GM12878 (cell line): ENCODE results near the gene EBLN2. TPM values are rescaled to one million over a fixed set of nuclear protein-coding genes. Genes with fewer than 3 reads are reported as not detected.

Source experiments
- LARP7 ChIP-seq: fragments of 450-650 bp; IDR thresholded peaks from 2 replicates; pipeline ENCODE4 v1.6.1; 2017; ENCODE audit warnings: mild to moderate bottlenecking
- POLR2AphosphoS2 ChIP-seq: IDR thresholded peaks from 2 replicates; pipeline ENCODE4 v1.6.1; 2011; ENCODE audit warnings: low read depth, mild to moderate bottlenecking, low read length, improper control_type of control experiment, moderate library complexity
- polyA plus RNA-seq, 11 experiments: library from polyadenylated mRNA; depleted of rRNA in 4 of 11; unstranded in 6 of 11; stranded (reverse) in 5 of 11; fragments of >200 nt; fragmentation: Nextera tagmentation in 4 of 11; fragmentation: Illumina TruSeq in 1 of 11; extraction: Ambion mirVana in 4 of 11; extraction: Trizol in 1 of 11; gene quantifications; 1 replicate in 1 of 11; 2 replicates in 10 of 11; pipeline versions ENCODE4 v1.2.1 to v1.2.3, GENCODE V29; 2011 to 2016; ENCODE audit warnings: inconsistent platforms in 2 of 11, missing spikeins in 2 of 11, low read depth in 1 of 11
- small RNA-seq: library from RNA; depleted of rRNA; stranded (forward); fragments of <200 nt; gene quantifications from one replicate; pipeline ENCODE3, GENCODE V24; 2014
- total RNA-seq, 4 experiments: library from RNA; depleted of rRNA in 3 of 4; stranded (reverse); fragments of >200 nt in 3 of 4; fragmentation: Illumina TruSeq in 1 of 4; extraction: Trizol in 1 of 4; gene quantifications; 2 replicates each; pipeline versions ENCODE4 v1.2.1 to v1.2.3, GENCODE V29; 2013 to 2021
- TF ChIP-seq, protein P1 (sequence below): fragments of 450-650 bp; formaldehyde crosslinking; IDR thresholded peaks from 2 replicates; pipeline ENCODE4 v1.4.0; 2020; ENCODE audit warnings: mild to moderate bottlenecking, moderate library complexity

EBLN2 gene
- total and polyA plus RNA-seq, 10 of the 15 experiments (the other 5 are each of a cell fraction or from before 2014, with no cell fraction given) = 0.84 to 6.8 (median 3.6) TPM

DNA sequence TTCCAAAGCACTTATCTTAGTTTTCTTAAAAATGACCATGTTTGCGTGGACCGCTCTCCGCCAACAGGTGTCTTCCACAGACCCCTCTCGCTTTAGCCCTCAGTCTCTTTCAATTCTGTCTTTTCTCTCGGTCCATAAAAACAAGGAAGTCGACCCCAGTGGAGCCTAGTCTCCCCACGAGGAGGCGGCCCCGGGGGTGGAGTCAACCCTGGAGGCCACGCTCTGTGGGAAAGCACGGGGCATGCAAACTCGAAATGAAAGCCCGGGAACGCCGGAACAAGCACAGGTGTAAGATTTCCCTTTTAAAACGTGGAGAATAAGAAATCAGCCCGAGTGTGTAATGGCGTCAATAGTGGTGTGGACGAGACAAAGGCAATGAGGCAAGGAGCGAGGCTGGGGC lies 49.1 kb downstream of the EBLN2 start (continued):
- TF ChIP-seq, protein P1, sequence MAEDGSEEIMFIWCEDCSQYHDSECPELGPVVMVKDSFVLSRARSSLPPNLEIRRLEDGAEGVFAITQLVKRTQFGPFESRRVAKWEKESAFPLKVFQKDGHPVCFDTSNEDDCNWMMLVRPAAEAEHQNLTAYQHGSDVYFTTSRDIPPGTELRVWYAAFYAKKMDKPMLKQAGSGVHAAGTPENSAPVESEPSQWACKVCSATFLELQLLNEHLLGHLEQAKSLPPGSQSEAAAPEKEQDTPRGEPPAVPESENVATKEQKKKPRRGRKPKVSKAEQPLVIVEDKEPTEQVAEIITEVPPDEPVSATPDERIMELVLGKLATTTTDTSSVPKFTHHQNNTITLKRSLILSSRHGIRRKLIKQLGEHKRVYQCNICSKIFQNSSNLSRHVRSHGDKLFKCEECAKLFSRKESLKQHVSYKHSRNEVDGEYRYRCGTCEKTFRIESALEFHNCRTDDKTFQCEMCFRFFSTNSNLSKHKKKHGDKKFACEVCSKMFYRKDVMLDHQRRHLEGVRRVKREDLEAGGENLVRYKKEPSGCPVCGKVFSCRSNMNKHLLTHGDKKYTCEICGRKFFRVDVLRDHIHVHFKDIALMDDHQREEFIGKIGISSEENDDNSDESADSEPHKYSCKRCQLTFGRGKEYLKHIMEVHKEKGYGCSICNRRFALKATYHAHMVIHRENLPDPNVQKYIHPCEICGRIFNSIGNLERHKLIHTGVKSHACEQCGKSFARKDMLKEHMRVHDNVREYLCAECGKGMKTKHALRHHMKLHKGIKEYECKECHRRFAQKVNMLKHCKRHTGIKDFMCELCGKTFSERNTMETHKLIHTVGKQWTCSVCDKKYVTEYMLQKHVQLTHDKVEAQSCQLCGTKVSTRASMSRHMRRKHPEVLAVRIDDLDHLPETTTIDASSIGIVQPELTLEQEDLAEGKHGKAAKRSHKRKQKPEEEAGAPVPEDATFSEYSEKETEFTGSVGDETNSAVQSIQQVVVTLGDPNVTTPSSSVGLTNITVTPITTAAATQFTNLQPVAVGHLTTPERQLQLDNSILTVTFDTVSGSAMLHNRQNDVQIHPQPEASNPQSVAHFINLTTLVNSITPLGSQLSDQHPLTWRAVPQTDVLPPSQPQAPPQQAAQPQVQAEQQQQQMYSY (CRISPR knock-in tag) = no peak
- TF ChIP-seq POLR2AphosphoS2 (no peak), LARP7 (no peak)

Small RNA genes lying within 50 kb of the gene (small RNA-seq; reads per million reads assigned to genes)
- gene RNU2-64P (0.27 reads per million), gene RNU6-557P (not detected), gene RNU7-19P (not detected)

Other genes with a start within 250 kb of the EBLN2 start
- 25.9 and 28.1 TPM in 2 replicates for gene SHQ1, start 213.2 kb upstream of the EBLN2 start, total RNA-seq (2014; rRNA removed)
- gene SHQ1, start 213.2 kb upstream of the EBLN2 start, total RNA-seq (2014; rRNA removed; fragmentation: Illumina TruSeq; extraction: Trizol) = 23.5 and 25.9 TPM in 2 replicates
- 30.3 and 34.2 TPM in 2 replicates for gene SHQ1, start 213.2 kb upstream of the EBLN2 start, total RNA-seq (2021)
- 23.0 and 28.9 TPM in 2 replicates for gene SHQ1, start 213.2 kb upstream of the EBLN2 start, polyA plus RNA-seq (2011; rRNA removed)
- 22.8 and 23.6 TPM in 2 replicates for gene SHQ1, start 213.2 kb upstream of the EBLN2 start, polyA plus RNA-seq (2014; fragmentation: Illumina TruSeq; extraction: Trizol)
- gene SHQ1, start 213.2 kb upstream of the EBLN2 start, polyA plus RNA-seq (2014; fragmentation: Nextera tagmentation; extraction: Ambion mirVana) = 10 to 100 TPM; 12.6 to 12.8 TPM
- gene SHQ1, start 213.2 kb upstream of the EBLN2 start, polyA plus RNA-seq (2014; rRNA removed) = 18.1 and 20.2 TPM in 2 replicates
- gene SHQ1, start 213.2 kb upstream of the EBLN2 start, polyA plus RNA-seq (2016; fragmentation: Nextera tagmentation; extraction: Ambion mirVana) = 10 to 100 TPM; 46.0 to 51.7 TPM
- gene GXYLT2, start 173.6 kb upstream of the EBLN2 start, total RNA-seq (2014; rRNA removed) = 1.9 and 2.7 TPM in 2 replicates
- gene GXYLT2, start 173.6 kb upstream of the EBLN2 start, total RNA-seq (2014; rRNA removed; fragmentation: Illumina TruSeq; extraction: Trizol) = 1.4 and 2.2 TPM in 2 replicates
- gene GXYLT2, start 173.6 kb upstream of the EBLN2 start, total RNA-seq (2021) = 1.5 and 1.7 TPM in 2 replicates
- 0.27 and 0.29 TPM in 2 replicates for gene GXYLT2, start 173.6 kb upstream of the EBLN2 start, polyA plus RNA-seq (2011; rRNA removed)
- gene GXYLT2, start 173.6 kb upstream of the EBLN2 start, polyA plus RNA-seq (2014; fragmentation: Illumina TruSeq; extraction: Trizol) = 0.91 and 1.0 TPM in 2 replicates
- gene GXYLT2, start 173.6 kb upstream of the EBLN2 start, polyA plus RNA-seq (2014; fragmentation: Nextera tagmentation; extraction: Ambion mirVana) = under 1 TPM; 0.35 to 0.64 TPM
- 1.7 and 2.6 TPM in 2 replicates for gene GXYLT2, start 173.6 kb upstream of the EBLN2 start, polyA plus RNA-seq (2014; rRNA removed)
- gene GXYLT2, start 173.6 kb upstream of the EBLN2 start, polyA plus RNA-seq (2016; fragmentation: Nextera tagmentation; extraction: Ambion mirVana) = under 1 TPM; 0.40 to 0.58 TPM
- gene PPP4R2, start 64.8 kb upstream of the EBLN2 start, total RNA-seq (2014; rRNA removed) = 44.8 and 48.8 TPM in 2 replicates
- 54.8 and 56.1 TPM in 2 replicates for gene PPP4R2, start 64.8 kb upstream of the EBLN2 start, total RNA-seq (2014; rRNA removed; fragmentation: Illumina TruSeq; extraction: Trizol)
- gene PPP4R2, start 64.8 kb upstream of the EBLN2 start, total RNA-seq (2021) = 74.8 and 83.4 TPM in 2 replicates
- 46.0 and 86.2 TPM in 2 replicates for gene PPP4R2, start 64.8 kb upstream of the EBLN2 start, polyA plus RNA-seq (2011; rRNA removed)
- gene PPP4R2, start 64.8 kb upstream of the EBLN2 start, polyA plus RNA-seq (2014; fragmentation: Illumina TruSeq; extraction: Trizol) = 39.7 and 52.6 TPM in 2 replicates
- gene PPP4R2, start 64.8 kb upstream of the EBLN2 start, polyA plus RNA-seq (2014; fragmentation: Nextera tagmentation; extraction: Ambion mirVana) = 10 to 100 TPM; 16.7 to 22.1 TPM
- 18.9 and 26.8 TPM in 2 replicates for gene PPP4R2, start 64.8 kb upstream of the EBLN2 start, polyA plus RNA-seq (2014; rRNA removed)
- 10 to 100 TPM; 30.8 to 38.1 TPM for gene PPP4R2, start 64.8 kb upstream of the EBLN2 start, polyA plus RNA-seq (2016; fragmentation: Nextera tagmentation; extraction: Ambion mirVana)